Transverse colon (tissue), 4 donors: ENCODE results near the gene UIMC1.

Source experiments
- CTCF ChIP-seq, 5 experiments: fragments of 200-600 bp in 3 of 5; fragments of 450-650 bp in 2 of 5; sonication (generic) in 3 of 5; IDR thresholded peaks; 1 replicate in 2 of 5; 2 replicates in 3 of 5; pipeline ENCODE4 v1.5.1; 2016 to 2017; ENCODE audit warnings: antibody characterized with exemption in 5 of 5, inconsistent platforms in 3 of 5, mild to moderate bottlenecking in 2 of 5, moderate library complexity in 1 of 5
- POLR2A ChIP-seq: fragments of 450-650 bp; IDR thresholded peaks from one replicate; pipeline ENCODE4 v1.6.1; 2016; ENCODE audit warnings: antibody characterized with exemption, mild to moderate bottlenecking, moderate library complexity
- POLR2AphosphoS5 ChIP-seq, 3 donors: sonication (generic); formaldehyde crosslinking; IDR thresholded peaks; one replicate each; pipeline ENCODE4 v1.6.1; 2016; ENCODE audit warnings: antibody characterized with exemption in 3 of 3

- TF ChIP-seq CTCF (IDR thresholded peaks at IDR 0.05) (no peak), POLR2A (no peak), POLR2AphosphoS5 (IDR thresholded peaks at IDR 0.05) (no peak)
These were observed 140.6 kb downstream of the UIMC1 start for GRCh38 chr5:176865964-176866363.
